ENCODE measurements around the gene DFFB.

The DFFB gene

GRCh38 chr1:3931007-3931912, 74.0 kb downstream of the DFFB start:
- no peak for DNase-seq

GRCh38 chr1:3932156-3932919, 75.1 kb downstream of the DFFB start:
- DNase-seq: no peak
